Neuronal stem cell (in vitro differentiated cells): ENCODE results near the gene ASMT.

Source experiments
- DNase-seq: peaks from one replicate; pipeline ENCODE4 v3.0.0-alpha.2; 2013; ENCODE audit warnings: low spot score
- H2AFZ ChIP-seq: one replicate; pipeline ENCODE4 v1.6.1; 2013; ENCODE audit warnings: mild to moderate bottlenecking, low read length, inconsistent platforms
- H2AK5ac ChIP-seq: 2 replicates; pipeline ENCODE4 v1.6.1; 2013; ENCODE audit warnings: low read depth, mild to moderate bottlenecking, inconsistent platforms, low read length, moderate library complexity, mixed read lengths
- H2BK120ac ChIP-seq: 2 replicates; pipeline ENCODE4 v1.6.1; 2013; ENCODE audit warnings: low read depth, mild to moderate bottlenecking, inconsistent platforms, low read length, moderate library complexity, mixed read lengths
- H2BK12ac ChIP-seq: one replicate; pipeline ENCODE4 v1.6.1; 2013; ENCODE audit warnings: low read length, inconsistent platforms
- H2BK15ac ChIP-seq: 2 replicates; pipeline ENCODE4 v1.6.1; 2013; ENCODE audit warnings: mild to moderate bottlenecking, low read length, inconsistent platforms, mixed read lengths
- H2BK5ac ChIP-seq: one replicate; pipeline ENCODE4 v1.6.1; 2013; ENCODE audit warnings: inconsistent platforms, mild to moderate bottlenecking, low read length, moderate library complexity
- H3K14ac ChIP-seq: one replicate; pipeline ENCODE4 v1.6.1; 2013; ENCODE audit warnings: low read length, inconsistent platforms
- H3K18ac ChIP-seq: 2 replicates; pipeline ENCODE4 v1.6.1; 2013; ENCODE audit warnings: low read length, inconsistent platforms
- H3K23ac ChIP-seq: 2 replicates; pipeline ENCODE4 v1.6.1; 2013; ENCODE audit warnings: low read depth, mild to moderate bottlenecking, mixed read lengths, low read length, inconsistent platforms; ENCODE audit not compliant: poor library complexity
- H3K27ac ChIP-seq: replicated peaks from 3 replicates; pipeline ENCODE4 v1.5.1; 2013; ENCODE audit warnings: low read length, inconsistent platforms
- H3K27me3 ChIP-seq, 3 experiments: 2 replicates each; pipeline ENCODE4 v1.6.1; 2013; ENCODE audit warnings: low read length in 3 of 3, mild to moderate bottlenecking in 2 of 3, inconsistent platforms in 1 of 3, low read depth in 1 of 3, mixed read lengths in 1 of 3, moderate library complexity in 1 of 3; ENCODE audit not compliant: control insufficient read depth in 3 of 3, insufficient read depth in 3 of 3
- H3K36me3 ChIP-seq, 2 donors: replicated peaks in 1 of 2; 2 replicates each; pipeline ENCODE4 v1.6.1; 2013; ENCODE audit warnings: low read length in 2 of 2; ENCODE audit not compliant: control insufficient read depth in 2 of 2, insufficient read depth in 2 of 2
- H3K4ac ChIP-seq: 2 replicates; pipeline ENCODE4 v1.6.1; 2013; ENCODE audit warnings: inconsistent platforms, mild to moderate bottlenecking, low read length, moderate library complexity
- H3K4me1 ChIP-seq, 2 donors: 1 replicate in 1 of 2; 2 replicates in 1 of 2; pipeline ENCODE4 v1.6.1; 2013; ENCODE audit warnings: low read length in 2 of 2, low read depth in 1 of 2; ENCODE audit not compliant: control insufficient read depth in 2 of 2, insufficient read depth in 1 of 2
- H3K4me2 ChIP-seq: one replicate; pipeline ENCODE4 v1.6.1; 2013; ENCODE audit warnings: mild to moderate bottlenecking, low read length, inconsistent platforms; ENCODE audit not compliant: insufficient read depth, poor library complexity, severe bottlenecking
- H3K4me3 ChIP-seq, 2 donors: 2 replicates each; pipeline ENCODE4 v1.5.1; 2013; ENCODE audit warnings: low read length in 2 of 2, mild to moderate bottlenecking in 2 of 2, inconsistent platforms in 1 of 2, moderate library complexity in 1 of 2
- H3K79me1 ChIP-seq: one replicate; pipeline ENCODE4 v1.6.1; 2013; ENCODE audit warnings: low read depth, mild to moderate bottlenecking, inconsistent platforms, low read length, moderate library complexity
- H3K9ac ChIP-seq: one replicate; pipeline ENCODE4 v1.6.1; 2013; ENCODE audit warnings: mild to moderate bottlenecking, low read depth, low read length, inconsistent platforms; ENCODE audit not compliant: poor library complexity
- H3K9me3 ChIP-seq, 2 donors: replicated peaks in 1 of 2; 2 replicates each; pipeline versions ENCODE3 to v1.6.1; 2013; ENCODE audit warnings: low read length in 2 of 2, mild to moderate bottlenecking in 2 of 2, inconsistent platforms in 1 of 2, low read depth in 1 of 2, mixed read lengths in 1 of 2, moderate library complexity in 1 of 2; ENCODE audit not compliant: control insufficient read depth in 2 of 2, insufficient read depth in 1 of 2
- H4K8ac ChIP-seq: one replicate; pipeline ENCODE4 v1.6.1; 2013; ENCODE audit warnings: low read depth, mild to moderate bottlenecking, inconsistent platforms, low read length, moderate library complexity
- H4K91ac ChIP-seq: one replicate; pipeline ENCODE4 v1.6.1; 2013; ENCODE audit warnings: low read length, low read depth, mild to moderate bottlenecking, inconsistent platforms; ENCODE audit not compliant: poor library complexity
- WGBS, 2 donors: extraction: QIAGEN DNeasy Blood & Tissue Kit; methylation state at CpG; one replicate each; pipeline ENCODE4 v1.1.7; 2013; ENCODE audit warnings: missing lambda C conversion rate in 2 of 2, mixed read lengths in 1 of 2; ENCODE audit not compliant: insufficient read length in 2 of 2, insufficient replicate concordance in 1 of 2; ENCODE audit errors: extremely low coverage in 2 of 2; 5-methylcytosine and 5-hydroxymethylcytosine counted together

The ASMT gene

GRCh38 chrX:1578511-1579173, 36.2 kb upstream of the ASMT start:
- no peak overlapping the region for H4K8ac ChIP-seq
- H3K4me3 ChIP-seq = no peak overlapping the region
- H3K27ac ChIP-seq = no peak overlapping the region
- no peak overlapping the region for H3K9ac ChIP-seq
- H3K4me2 ChIP-seq = no peak overlapping the region
- H3K4me1 ChIP-seq = no peaks in the 10 kb centered on the region
- H3K9me3 ChIP-seq = no peaks in the 10 kb centered on the region
- H3K79me1 ChIP-seq = no peaks in the 10 kb centered on the region
- H2BK12ac ChIP-seq = no peak overlapping the region
- H3K36me3 ChIP-seq = no peaks in the 10 kb centered on the region
- H2AFZ ChIP-seq = no peak overlapping the region
- H4K91ac ChIP-seq = no peak overlapping the region
- H3K14ac ChIP-seq = no peak overlapping the region
- H3K18ac ChIP-seq = no peak overlapping the region
- no peak overlapping the region for H2BK15ac ChIP-seq
- no peak overlapping the region for H3K23ac ChIP-seq
- no peak overlapping the region for H2BK120ac ChIP-seq
- no peaks in the 10 kb centered on the region for H3K27me3 ChIP-seq
- no peak overlapping the region for H3K4ac ChIP-seq
- no peak for DNase-seq
- no peak overlapping the region for H2BK5ac ChIP-seq
- no CpG with 5 or more reads among the region's 6 CpGs for WGBS, 2 donors
- no peak overlapping the region for H2AK5ac ChIP-seq

GRCh38 chrX:1581132-1581531, 33.7 kb upstream of the ASMT start:
- Histone ChIP-seq H3K4me3 (no peak overlapping the region), H3K14ac (no peak overlapping the region), H2AK5ac (no peak overlapping the region), H3K79me1 (no peaks in the 10 kb centered on the region), H3K27ac (no peak overlapping the region), H3K4me2 (no peak overlapping the region), H2BK120ac (no peak overlapping the region), H3K36me3 (no peaks in the 10 kb centered on the region), H2AFZ (no peak overlapping the region), H2BK15ac (no peak overlapping the region), H3K23ac (no peak overlapping the region), H2BK12ac (no peak overlapping the region), H3K9ac (no peak overlapping the region), H4K8ac (no peak overlapping the region), H3K18ac (no peak overlapping the region), H4K91ac (no peak overlapping the region), H3K4ac (no peak overlapping the region), H2BK5ac (no peak overlapping the region), H3K4me1 (no peaks in the 10 kb centered on the region), H3K27me3 (no peaks in the 10 kb centered on the region), H3K9me3 (no peaks in the 10 kb centered on the region)
- no peak for DNase-seq
- WGBS, 2 donors = no CpG with 5 or more reads among the region's 4 CpGs

DNA sequence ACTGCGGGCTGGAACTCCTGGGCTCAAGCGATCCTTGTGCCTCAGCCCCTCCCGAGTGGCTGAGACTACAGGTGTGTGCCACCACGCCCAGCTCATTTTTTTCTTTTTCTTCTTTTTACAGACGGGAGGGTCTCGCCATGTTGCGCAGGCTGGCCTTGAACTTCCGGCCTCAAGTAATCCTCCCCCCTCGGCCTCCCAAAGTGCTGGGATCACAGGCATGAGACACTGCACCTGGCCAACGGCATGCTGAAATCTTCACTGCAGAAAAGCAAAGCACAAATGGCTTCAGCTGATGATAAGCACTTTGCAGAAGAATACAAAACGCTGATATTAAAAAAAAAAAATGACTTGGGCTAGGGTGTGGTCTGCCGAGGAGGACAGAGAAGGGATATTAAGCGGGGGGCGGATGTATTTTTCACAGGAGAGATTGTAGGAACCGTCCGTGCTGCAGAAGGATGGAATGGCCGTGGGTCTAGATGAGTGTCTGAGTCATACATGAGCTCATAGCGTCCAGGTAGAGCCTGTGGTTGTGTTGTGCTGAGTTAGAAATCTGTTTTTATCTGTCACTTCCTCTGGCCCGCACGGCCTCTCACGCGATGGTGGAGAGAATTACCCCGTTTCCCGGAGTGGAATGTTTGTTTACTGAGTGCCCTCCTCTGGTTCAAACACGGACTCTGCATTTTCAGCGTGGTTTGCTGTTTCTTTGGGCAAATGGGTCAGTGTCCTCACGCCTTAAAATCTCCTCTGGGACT, 32.0 kb upstream of the ASMT start:
- Histone ChIP-seq H3K9ac (no peak overlapping the region), H3K36me3 (no peaks in the 10 kb centered on the region), H3K4me3 (no peak overlapping the region), H3K23ac (no peak overlapping the region), H2BK15ac (no peak overlapping the region), H3K79me1 (no peaks in the 10 kb centered on the region), H2BK5ac (no peak overlapping the region), H3K4me2 (no peak overlapping the region), H3K27me3 (no peaks in the 10 kb centered on the region), H3K27ac (no peak overlapping the region), H4K91ac (no peak overlapping the region), H3K18ac (no peak overlapping the region), H2AK5ac (no peak overlapping the region), H2BK12ac (no peak overlapping the region), H3K9me3 (no peaks in the 10 kb centered on the region), H2AFZ (peak overlapping the region; percentile 49), H2BK120ac (no peak overlapping the region), H3K4me1 (no peaks in the 10 kb centered on the region), H3K4ac (no peak overlapping the region), H3K14ac (no peak overlapping the region), H4K8ac (no peak overlapping the region)
- DNase-seq = no peak
- no CpG with 5 or more reads among the region's 27 CpGs for WGBS, 2 donors

- H4K91ac ChIP-seq = no peak overlapping the region
- peak overlapping the region; percentile 84 for H2AK5ac ChIP-seq
- H3K79me1 ChIP-seq = no peaks in the 10 kb centered on the region
- no peak overlapping the region for H3K4ac ChIP-seq
- no peak overlapping the region for H3K4me2 ChIP-seq
- no peaks in the 10 kb centered on the region for H3K27me3 ChIP-seq
- DNase-seq = no peak
- no peaks in the 10 kb centered on the region for H3K9me3 ChIP-seq
- no peak overlapping the region for H2AFZ ChIP-seq
- no peak overlapping the region for H3K18ac ChIP-seq
- no peak overlapping the region for H2BK120ac ChIP-seq
- no CpG with 5 or more reads among the region's 8 CpGs for WGBS, 2 donors
- H3K23ac ChIP-seq = no peak overlapping the region
- no peak overlapping the region for H3K27ac ChIP-seq
- H2BK12ac ChIP-seq = no peak overlapping the region
- H3K4me1 ChIP-seq = no peaks in the 10 kb centered on the region
- H2BK15ac ChIP-seq = peak overlapping the region; percentile 75
- H3K36me3 ChIP-seq = no peaks in the 10 kb centered on the region
- H3K14ac ChIP-seq = no peak overlapping the region
- no peak overlapping the region for H3K4me3 ChIP-seq
- H3K9ac ChIP-seq = no peak overlapping the region
- peak overlapping the region; percentile 43 for H4K8ac ChIP-seq
- no peak overlapping the region for H2BK5ac ChIP-seq
These were observed 30.4 kb upstream of the ASMT start for GRCh38 chrX:1584237-1585011.
